Heart left ventricle (tissue), 13 donors: ENCODE measurements around the gene GATAD2B.

Experiments
- POLR2A ChIP-seq, 2 donors: fragments of 450-650 bp; IDR thresholded peaks; one replicate each; pipeline ENCODE4 v1.6.1; 2017; ENCODE audit warnings: antibody characterized with exemption in 2 of 2, mild to moderate bottlenecking in 2 of 2, moderate library complexity in 2 of 2
- TF ChIP-seq, protein P1 (sequence below), 12 donors: fragments of 200-600 bp; sonication (generic) in 4 of 12; IDR thresholded peaks; one replicate each; pipeline versions ENCODE4 v1.5.0 to v1.8.0; 2018 to 2022; ENCODE audit warnings: antibody characterized with exemption in 12 of 12, mild to moderate bottlenecking in 5 of 12
- donor health status: ischemic (EF 13 %, LVEDD 7.1; RV severe dilation, severe dysfunction).
- donor health status: DM: no; HTN: yes; CAD: no.
- donor health status: DM: no; HTN: no; CAD: no.
- donor health status: ischemic (EF 25% LVEDD 6.9; RV normal size, moderate dysfunction).
- donor health status: ischemic (EF 25% LVEDD 5.7; RV mildly dilated, moderate dysfunction).
- donor health status: ischemic (EF 35%, LVEDD 5.7; RV mildly dilated, moderate dysfunction).
- donor health status: nonischemic (EF 11% LVEDD 7.7; RV severe dilation, severe dysfunction).
- donor health status: DM: yes; HTN: yes; CAD: no.
- donor health status: PGD.
- donor health status: ischemic (EF 29% LVEDD 5.4; RV normal size, mild dysfunction).
- donor health status: nonischemic (EF 23%, LVEDD 6.1; RV moderate dilation, normal function).

DNA sequence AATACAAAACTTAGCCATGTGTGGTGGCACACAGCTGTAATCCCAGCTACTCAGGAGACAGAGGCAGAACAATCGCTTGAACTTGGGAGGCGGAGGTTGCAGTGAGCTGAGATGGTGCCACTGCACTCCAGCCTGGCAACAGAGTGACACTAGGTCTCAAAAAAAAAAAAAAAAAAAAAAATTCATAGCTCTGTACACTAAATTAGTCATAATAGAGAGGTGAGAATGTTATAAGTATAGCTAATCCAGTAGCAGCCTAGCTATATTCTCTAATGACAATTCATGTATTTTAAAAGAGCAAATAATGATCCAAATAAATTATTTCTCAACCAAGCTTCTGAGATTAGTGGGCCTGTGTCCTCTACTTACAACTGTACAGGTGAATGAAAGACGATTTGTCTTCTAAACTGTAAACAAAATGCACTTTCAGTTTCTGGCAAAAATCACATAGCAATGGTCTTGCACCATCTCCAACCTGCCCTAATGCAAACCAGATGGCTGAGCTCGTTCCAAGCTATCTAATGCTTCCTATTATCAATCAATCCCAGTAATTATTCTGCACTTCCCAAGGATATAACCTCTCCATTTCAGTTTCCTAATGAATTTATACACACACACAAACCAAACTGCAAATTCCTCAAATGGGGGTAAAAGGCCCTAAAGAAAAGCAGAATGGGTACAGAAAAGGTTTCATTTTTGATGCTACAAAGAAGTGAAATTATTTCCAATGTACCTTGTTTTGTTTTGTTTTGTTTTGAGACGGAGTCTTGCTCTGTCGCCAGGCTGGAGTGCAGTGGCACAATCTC lies 56.5 kb downstream of the GATAD2B start:
- TF ChIP-seq POLR2A (IDR thresholded peaks at IDR 0.05), result no peak
- TF ChIP-seq, protein P1, sequence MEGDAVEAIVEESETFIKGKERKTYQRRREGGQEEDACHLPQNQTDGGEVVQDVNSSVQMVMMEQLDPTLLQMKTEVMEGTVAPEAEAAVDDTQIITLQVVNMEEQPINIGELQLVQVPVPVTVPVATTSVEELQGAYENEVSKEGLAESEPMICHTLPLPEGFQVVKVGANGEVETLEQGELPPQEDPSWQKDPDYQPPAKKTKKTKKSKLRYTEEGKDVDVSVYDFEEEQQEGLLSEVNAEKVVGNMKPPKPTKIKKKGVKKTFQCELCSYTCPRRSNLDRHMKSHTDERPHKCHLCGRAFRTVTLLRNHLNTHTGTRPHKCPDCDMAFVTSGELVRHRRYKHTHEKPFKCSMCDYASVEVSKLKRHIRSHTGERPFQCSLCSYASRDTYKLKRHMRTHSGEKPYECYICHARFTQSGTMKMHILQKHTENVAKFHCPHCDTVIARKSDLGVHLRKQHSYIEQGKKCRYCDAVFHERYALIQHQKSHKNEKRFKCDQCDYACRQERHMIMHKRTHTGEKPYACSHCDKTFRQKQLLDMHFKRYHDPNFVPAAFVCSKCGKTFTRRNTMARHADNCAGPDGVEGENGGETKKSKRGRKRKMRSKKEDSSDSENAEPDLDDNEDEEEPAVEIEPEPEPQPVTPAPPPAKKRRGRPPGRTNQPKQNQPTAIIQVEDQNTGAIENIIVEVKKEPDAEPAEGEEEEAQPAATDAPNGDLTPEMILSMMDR (IDR thresholded peaks at IDR 0.05), result no peak
